NT2/D1 (cell line): ENCODE results near the gene BARHL2.
A peak's percentile ranks its signal among the peaks of the same experiment; 100 is the strongest.

Experiments used
- DNase-seq: peaks from one replicate; pipeline ENCODE4 v3.0.0-alpha.2; 2011; ENCODE audit warnings: low read depth, low spot score
- H3K27me3 ChIP-seq: 2 replicates; pipeline ENCODE4 v1.6.0; 2011; ENCODE audit warnings: mild to moderate bottlenecking; ENCODE audit not compliant: insufficient read length, insufficient read depth
- H3K36me3 ChIP-seq: 2 replicates; pipeline ENCODE4 v1.6.1; 2011; ENCODE audit warnings: mild to moderate bottlenecking, low read length, mixed read lengths; ENCODE audit not compliant: insufficient read depth, insufficient read length
- H3K4me1 ChIP-seq: 2 replicates; pipeline ENCODE4 v1.5.1; 2011; ENCODE audit not compliant: insufficient read depth, insufficient read length
- H3K4me3 ChIP-seq: 2 replicates; pipeline ENCODE4 v1.5.1; 2011; ENCODE audit warnings: low read depth; ENCODE audit not compliant: insufficient read length
- H3K9ac ChIP-seq: 2 replicates; pipeline ENCODE4 v1.6.0; 2011; ENCODE audit warnings: low read depth; ENCODE audit not compliant: insufficient read length
- H3K9me3 ChIP-seq: 2 replicates; pipeline ENCODE4 v1.5.1; 2011; ENCODE audit warnings: mild to moderate bottlenecking, low read length; ENCODE audit not compliant: insufficient read depth
- SUZ12 ChIP-seq: IDR thresholded peaks from 2 replicates; pipeline ENCODE4 v1.6.1; 2011; ENCODE audit not compliant: insufficient read length, insufficient read depth; ENCODE audit errors: extremely low read depth
- YY1 ChIP-seq: IDR thresholded peaks from 2 replicates; pipeline ENCODE4 v1.6.1; 2011; ENCODE audit not compliant: insufficient read length, insufficient read depth
- ZNF274 ChIP-seq: IDR thresholded peaks from 2 replicates; pipeline ENCODE4 v1.6.1; 2011; ENCODE audit warnings: mild to moderate bottlenecking, low read depth, low read length

Gene BARHL2

GRCh38 chr1:90728502-90729287, 11.6 kb upstream of the BARHL2 start:
- no peak overlapping the region for H3K4me3 ChIP-seq
- no peak for DNase-seq
- peaks cover 97% of the 10 kb centered on the region for H3K27me3 ChIP-seq
- no peak overlapping the region for H3K9ac ChIP-seq
- no peaks in the 10 kb centered on the region for H3K9me3 ChIP-seq
- TF ChIP-seq SUZ12 (no peak), YY1 (no peak), ZNF274 (no peak)
- no peaks in the 10 kb centered on the region for H3K36me3 ChIP-seq
- peaks cover 2% of the 10 kb centered on the region for H3K4me1 ChIP-seq

- TF ChIP-seq YY1 (no peak), SUZ12 (no peak), ZNF274 (no peak)
- Histone ChIP-seq H3K4me1 (peaks cover 5% of the 10 kb centered on the region), H3K36me3 (no peaks in the 10 kb centered on the region), H3K9me3 (no peaks in the 10 kb centered on the region), H3K27me3 (peaks cover 100% of the 10 kb centered on the region), H3K9ac (no peak overlapping the region), H3K4me3 (no peak overlapping the region)
- DNase-seq = no peak
Measured at GRCh38 chr1:90727917-90728501, 10.9 kb upstream of the BARHL2 start.

GRCh38 chr1:90726986-90727480, 9.9 kb upstream of the BARHL2 start:
- H3K9ac ChIP-seq = peak overlapping the region; percentile 24
- H3K9me3 ChIP-seq = no peaks in the 10 kb centered on the region
- peaks cover 5% of the 10 kb centered on the region for H3K4me1 ChIP-seq
- no peaks in the 10 kb centered on the region for H3K36me3 ChIP-seq
- H3K27me3 ChIP-seq = peaks cover 100% of the 10 kb centered on the region
- no peak for DNase-seq
- TF ChIP-seq YY1 (no peak), ZNF274 (no peak), SUZ12 (no peak)
- H3K4me3 ChIP-seq = peak overlapping the region; percentile 31

GRCh38 chr1:90726425-90726985, 9.4 kb upstream of the BARHL2 start:
- Histone ChIP-seq H3K4me3 (peak overlapping the region; percentile 31), H3K9me3 (no peaks in the 10 kb centered on the region), H3K36me3 (no peaks in the 10 kb centered on the region), H3K9ac (peak overlapping the region; percentile 24), H3K4me1 (peaks cover 5% of the 10 kb centered on the region), H3K27me3 (peaks cover 100% of the 10 kb centered on the region)
- no peak for TF ChIP-seq YY1
- TF ChIP-seq SUZ12 = peak; percentile 97
- TF ChIP-seq ZNF274 = no peak
- no peak for DNase-seq

GRCh38 chr1:90725657-90726424, 8.7 kb upstream of the BARHL2 start:
- Histone ChIP-seq H3K36me3 (no peaks in the 10 kb centered on the region), H3K4me3 (peak overlapping the region; percentile 55), H3K9me3 (no peaks in the 10 kb centered on the region), H3K27me3 (peaks cover 100% of the 10 kb centered on the region), H3K9ac (peak overlapping the region; percentile 58), H3K4me1 (peaks cover 5% of the 10 kb centered on the region)
- DNase-seq = no peak
- TF ChIP-seq ZNF274 = no peak
- TF ChIP-seq SUZ12 = peak; percentile 17

- peak overlapping the region; percentile 55 for H3K4me3 ChIP-seq
- peaks cover 100% of the 10 kb centered on the region for H3K27me3 ChIP-seq
- H3K9me3 ChIP-seq = no peaks in the 10 kb centered on the region
Measured at GRCh38 chr1:90724926-90725656, 8.0 kb upstream of the BARHL2 start.

More at GRCh38 chr1:90724926-90725656, 8.0 kb upstream of the BARHL2 start:
- TF ChIP-seq YY1 (no peak), SUZ12 (no peak), ZNF274 (no peak)
- no peaks in the 10 kb centered on the region for H3K36me3 ChIP-seq
- peak overlapping the region; percentile 58 for H3K9ac ChIP-seq
- no peak for DNase-seq
- H3K4me1 ChIP-seq = peaks cover 5% of the 10 kb centered on the region
